DND-41 (cell line): ENCODE measurements around the gene FBXL20.

ENCODE experiments used
- EZH2 ChIP-seq: IDR thresholded peaks from 3 replicates; pipeline ENCODE4 v1.6.1; 2012; ENCODE audit warnings: borderline replicate concordance, low read depth, mild to moderate bottlenecking, moderate library complexity, low read length, inconsistent platforms; ENCODE audit not compliant: severe bottlenecking
- TF ChIP-seq, protein P1 (sequence below): IDR thresholded peaks from 2 replicates; pipeline ENCODE4 v1.5.1; 2012; ENCODE audit warnings: borderline replicate concordance, low read length, moderate library complexity, mild to moderate bottlenecking; ENCODE audit not compliant: poor library complexity, severe bottlenecking; ENCODE audit errors: extremely low read depth

DNA sequence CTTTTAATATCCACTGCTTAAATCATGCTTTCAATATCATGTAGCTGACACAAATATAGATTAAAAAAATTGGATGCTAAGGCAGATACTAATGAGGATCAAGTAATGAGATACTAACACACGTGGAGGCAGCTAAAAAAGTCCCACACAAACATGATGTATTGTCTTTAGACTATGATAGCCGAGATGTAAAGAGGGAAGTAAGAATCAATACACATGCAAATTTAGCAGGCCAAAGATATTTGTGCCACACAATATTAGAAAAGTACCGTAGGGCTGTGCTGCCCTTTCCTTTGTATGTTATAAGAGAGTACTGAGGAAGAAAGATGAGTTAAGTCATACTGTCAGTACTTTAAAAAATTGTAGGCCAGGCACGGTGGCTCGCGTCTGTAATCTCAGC, 124.3 kb downstream of the FBXL20 start:
- TF ChIP-seq, protein P1, sequence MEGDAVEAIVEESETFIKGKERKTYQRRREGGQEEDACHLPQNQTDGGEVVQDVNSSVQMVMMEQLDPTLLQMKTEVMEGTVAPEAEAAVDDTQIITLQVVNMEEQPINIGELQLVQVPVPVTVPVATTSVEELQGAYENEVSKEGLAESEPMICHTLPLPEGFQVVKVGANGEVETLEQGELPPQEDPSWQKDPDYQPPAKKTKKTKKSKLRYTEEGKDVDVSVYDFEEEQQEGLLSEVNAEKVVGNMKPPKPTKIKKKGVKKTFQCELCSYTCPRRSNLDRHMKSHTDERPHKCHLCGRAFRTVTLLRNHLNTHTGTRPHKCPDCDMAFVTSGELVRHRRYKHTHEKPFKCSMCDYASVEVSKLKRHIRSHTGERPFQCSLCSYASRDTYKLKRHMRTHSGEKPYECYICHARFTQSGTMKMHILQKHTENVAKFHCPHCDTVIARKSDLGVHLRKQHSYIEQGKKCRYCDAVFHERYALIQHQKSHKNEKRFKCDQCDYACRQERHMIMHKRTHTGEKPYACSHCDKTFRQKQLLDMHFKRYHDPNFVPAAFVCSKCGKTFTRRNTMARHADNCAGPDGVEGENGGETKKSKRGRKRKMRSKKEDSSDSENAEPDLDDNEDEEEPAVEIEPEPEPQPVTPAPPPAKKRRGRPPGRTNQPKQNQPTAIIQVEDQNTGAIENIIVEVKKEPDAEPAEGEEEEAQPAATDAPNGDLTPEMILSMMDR = no peak
- TF ChIP-seq EZH2 = no peak
